GM19395 (cell line): ENCODE data around the gene FOXN3.
"Not testable (repeated sequence)": the region's sequence is repeated elsewhere in the genome, so short reads cannot be mapped to it uniquely, and the experiment has no call there.

Experiments used
- ATAC-seq: cut with Tn5 transposase; IDR thresholded peaks from one replicate; pipeline ENCODE4 v1.9.1; 2021; ENCODE audit warnings: mild to moderate bottlenecking, moderate library complexity; ENCODE audit not compliant: unreplicated experiment

Gene FOXN3

DNA sequence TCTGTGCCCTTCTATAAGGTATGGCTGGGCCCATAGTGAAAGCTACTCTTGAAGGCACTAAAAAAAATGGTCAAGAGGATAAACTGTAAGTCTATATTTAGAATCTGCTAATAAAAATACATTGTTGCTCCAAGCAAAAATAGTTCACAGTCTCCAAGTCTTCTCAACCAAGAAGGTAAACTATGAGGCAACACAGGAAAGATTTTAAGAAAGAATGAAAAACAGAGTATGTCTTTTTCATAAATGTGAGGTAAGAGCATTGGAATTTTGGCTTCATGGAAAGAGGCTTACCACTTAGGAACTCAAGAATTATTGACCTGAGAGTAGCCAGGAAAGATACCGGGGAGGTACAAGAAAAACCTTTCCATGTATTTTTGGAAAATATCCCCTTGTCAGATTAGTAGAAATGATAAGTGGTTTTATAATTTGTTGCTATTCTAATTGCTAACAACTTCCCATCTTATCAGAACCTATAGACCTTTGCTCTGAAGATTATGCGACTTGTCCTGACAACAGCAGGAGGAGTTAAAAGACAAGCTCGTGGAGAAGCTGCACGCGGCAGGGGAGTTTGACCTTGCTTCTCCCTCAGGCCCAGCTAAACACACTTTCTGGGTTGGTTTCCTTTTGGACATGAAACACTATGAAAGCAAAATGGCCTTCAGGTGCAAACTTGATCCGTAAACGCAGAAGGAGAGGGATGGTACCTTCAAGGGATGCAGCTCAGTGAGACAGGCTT is 238.1 kb downstream of the FOXN3 start:
- ATAC-seq: no peak

DNA sequence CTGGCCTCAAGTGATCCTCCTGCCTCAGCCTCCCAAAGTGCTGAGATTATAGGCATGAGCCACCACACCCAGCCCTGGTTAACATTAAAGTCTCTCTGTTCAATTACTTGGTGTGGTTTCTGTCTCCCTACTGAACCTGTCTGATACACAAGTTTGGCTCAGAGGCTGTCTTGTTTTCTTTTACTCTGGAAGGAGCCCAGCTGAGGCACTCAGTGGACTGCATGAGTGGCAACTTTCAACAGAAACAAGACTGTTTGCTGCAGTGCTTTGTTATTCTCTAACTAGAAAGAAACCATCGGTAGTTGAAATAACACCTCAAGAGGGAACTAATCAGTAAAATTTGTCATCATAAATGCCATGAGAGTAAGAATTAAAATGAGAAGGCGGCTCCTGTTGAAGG is 238.7 kb downstream of the FOXN3 start:
- no peak for ATAC-seq

DNA sequence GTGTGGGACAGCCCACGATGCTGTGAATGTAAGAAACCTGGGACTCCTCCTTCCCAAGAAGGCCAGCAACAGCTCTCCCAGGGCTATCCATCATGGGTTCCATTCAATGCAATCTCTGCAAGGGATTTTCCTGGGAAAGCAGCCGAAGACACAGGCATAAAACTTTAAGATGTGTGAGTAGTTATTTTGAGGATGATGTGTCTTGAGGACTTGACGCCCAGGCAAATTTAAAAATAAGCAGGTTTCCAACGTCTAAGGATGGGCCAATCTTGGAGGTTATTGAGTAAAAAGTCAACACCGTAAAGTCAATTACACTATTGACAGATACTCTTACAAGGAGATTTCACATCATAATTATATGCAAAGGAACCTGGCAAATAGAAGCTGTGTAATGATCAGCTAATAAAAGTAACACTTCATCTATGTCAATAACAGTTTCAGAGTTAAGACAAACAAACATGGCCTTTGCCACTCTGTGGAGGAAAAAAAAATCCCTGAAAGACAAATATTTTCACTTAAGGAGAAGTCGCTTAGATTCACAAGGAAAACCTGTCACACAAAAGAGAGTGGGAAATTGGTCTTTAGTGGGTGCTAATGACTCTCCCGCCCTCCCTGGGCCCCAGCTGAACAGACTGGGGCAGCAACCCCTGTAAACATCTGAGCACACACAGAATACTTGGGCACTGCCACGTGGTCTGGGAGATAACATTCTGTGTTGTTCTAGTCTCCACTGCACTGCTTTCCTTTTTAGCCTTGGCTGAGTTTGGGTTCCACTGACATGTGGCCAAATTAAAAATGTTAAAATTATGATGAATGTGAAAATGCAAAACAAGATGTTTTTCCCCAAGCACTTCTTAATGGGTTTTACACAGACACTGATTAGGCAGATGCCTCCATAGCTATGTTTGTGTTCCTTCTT is 240.9 kb downstream of the FOXN3 start:
- ATAC-seq: no peak

GRCh38 chr14:89171628-89172027 is 245.4 kb downstream of the FOXN3 start:
- no peak for ATAC-seq

DNA sequence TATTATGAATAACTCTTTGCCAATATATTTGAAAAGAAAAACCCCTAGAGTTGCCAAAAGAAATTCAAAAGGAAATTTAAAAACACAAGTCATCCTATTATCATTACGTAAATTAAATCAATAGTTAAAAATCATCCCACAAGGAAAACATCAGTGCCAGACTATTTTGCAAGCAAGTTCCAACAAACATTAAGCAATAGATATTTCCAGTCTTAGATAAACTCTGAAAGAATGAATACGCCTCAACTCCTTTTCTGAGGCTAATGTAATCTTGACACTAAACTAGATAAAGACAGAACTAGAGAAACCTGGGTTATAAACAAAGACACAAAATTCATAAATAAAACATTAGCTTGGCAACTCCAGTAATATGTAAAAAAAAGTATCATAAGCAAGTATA is 245.9 kb downstream of the FOXN3 start:
- ATAC-seq: no peak

DNA sequence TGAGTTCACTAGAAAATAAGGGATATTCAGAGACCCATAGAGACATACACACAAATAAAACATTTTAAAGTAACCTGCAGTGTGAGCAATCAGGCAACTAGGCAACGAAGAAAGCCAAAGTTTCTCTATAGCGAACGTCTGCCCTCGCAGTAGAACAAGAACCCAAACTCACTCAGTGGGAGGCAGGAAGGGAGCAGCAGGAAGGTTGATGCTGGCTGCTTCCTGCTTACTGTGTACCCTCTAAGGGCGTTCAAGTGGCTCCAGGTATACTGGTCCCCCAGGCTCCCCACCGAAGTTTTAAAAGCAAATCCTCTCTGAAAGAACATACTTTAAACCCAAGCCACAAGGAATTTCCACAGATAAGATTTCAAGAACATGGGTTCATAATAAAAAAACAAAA is 249.3 kb downstream of the FOXN3 start:
- no peak for ATAC-seq

DNA sequence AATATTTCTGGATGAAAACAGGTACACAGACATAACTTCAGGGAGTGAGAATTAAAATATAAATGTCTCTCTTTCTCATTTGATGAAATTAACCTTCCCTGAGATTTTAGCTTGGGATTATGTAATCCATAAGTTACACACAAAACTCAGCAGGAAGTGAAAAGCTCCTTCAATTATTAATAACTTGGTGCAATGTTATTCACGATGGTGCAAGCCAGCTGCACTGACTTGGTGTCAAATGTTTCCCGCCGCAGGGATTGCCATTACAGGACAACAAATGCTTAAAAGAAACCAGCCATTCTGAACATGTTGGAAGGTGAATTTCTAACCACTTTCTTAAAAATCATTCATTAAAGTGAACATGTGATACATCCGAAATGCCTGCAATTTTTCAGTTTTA is 250.4 kb downstream of the FOXN3 start:
- ATAC-seq: no peak

GRCh38 chr14:89165189-89166181 is 251.5 kb downstream of the FOXN3 start:
- ATAC-seq: peak; percentile 81

DNA sequence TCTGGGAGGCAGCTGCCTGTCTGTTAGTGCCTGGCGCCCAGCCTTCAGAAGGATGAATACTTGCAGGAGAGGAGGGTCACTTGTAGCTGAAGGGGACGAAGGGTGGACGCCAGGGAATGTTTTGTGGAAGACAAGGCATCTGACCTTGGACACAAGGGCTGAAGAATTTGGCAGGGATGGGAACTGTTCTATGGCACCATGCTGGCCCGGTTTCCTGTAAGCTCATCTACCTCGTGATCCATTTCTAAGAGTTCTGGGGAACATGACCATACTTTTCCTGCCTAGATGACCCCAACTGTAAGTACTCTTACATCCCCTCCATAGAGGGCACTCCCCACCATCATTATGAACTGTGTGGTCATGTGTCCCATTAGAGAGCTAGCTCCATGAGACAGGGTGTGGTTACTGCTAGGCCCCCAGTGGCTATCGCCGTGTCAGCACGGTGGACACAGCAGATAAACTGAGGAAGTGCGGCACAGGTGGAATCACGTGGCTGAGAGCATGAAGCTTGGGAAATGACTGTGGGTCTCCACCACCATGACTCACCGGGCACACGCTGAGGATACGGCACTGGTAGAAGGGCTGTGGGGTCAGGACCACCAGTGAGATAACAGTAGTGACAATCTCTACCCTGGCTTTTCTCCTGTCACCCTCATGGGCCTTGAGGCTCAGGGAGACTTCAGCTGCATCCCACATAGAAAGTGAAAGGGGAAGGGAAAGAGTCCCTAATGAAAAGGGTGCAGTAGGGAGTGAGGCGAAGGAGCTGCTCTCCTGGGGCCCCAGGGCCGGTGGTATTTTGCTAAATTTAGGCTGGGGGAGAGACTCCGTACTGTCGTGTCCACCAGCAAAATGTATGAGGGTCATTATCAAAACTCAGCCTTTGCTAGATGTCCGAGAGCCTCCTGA is 252.6 kb downstream of the FOXN3 start:
- peak; percentile 37 for ATAC-seq

- ATAC-seq: no peak
These were observed 253.9 kb downstream of the FOXN3 start for GRCh38 chr14:89163031-89163636.

DNA sequence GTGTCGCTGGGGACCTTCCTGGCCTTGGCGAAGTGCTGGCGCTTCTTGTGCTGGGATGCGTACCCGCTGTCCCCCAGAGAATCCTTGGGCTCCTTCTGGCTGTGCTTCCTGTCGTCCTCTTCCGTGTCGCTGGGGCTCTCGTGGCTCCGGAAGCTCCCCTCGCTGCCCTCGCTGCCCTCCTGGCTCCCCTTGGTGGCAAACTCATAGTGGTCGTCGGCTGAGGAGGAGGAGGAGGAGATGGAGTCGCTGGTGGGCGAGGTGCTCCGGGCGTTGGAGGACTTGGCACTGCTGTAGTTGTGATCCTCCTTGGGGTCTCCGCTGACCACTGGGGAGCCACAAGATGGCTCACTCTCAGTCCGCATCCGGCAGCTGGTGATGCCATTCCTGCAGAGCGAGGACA is 254.4 kb downstream of the FOXN3 start:
- no peak for ATAC-seq

GRCh38 chr14:89160437-89160836 is 256.6 kb downstream of the FOXN3 start:
- no peak for ATAC-seq

DNA sequence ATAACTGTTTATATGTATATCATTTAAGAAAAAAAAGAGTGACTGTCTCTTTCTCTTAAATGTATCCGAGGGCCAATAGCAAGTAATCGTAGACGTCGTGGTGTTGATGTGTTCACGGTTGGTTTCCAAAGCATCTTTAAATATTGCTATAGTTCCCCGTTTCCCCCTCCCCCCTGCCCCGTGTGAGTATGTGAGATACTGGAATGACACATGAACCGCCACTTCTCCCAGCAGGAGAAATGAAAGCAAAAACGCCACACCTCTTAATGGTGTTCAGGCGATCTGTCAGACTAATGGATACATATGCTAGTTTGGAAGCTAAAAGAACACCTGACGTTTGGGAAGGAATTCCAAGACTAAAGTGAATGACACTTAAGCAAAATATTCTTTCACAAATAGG is 258.3 kb downstream of the FOXN3 start:
- ATAC-seq: no peak

- not testable (repeated sequence) for ATAC-seq
These were observed 258.9 kb downstream of the FOXN3 start for GRCh38 chr14:89158104-89158503.

DNA sequence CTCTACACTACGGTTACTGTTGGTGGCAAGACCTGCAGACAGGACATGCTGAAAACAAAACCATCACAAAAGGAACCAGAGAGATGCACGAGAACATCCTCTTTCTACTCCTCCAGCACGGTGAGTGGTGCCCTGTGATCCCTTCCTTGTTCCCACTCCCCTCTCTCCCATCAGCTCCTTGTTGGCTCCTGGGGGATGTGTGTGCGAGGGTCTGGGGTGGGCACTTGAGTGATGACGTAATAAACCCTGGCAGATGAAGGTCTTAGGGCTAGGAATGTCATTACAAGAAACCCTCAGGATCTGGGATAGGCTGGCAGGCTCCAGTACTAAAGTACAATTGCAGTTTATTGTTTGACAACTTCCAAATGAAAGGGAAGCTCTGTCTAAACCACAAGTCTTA is 261.5 kb downstream of the FOXN3 start:
- ATAC-seq: no peak

DNA sequence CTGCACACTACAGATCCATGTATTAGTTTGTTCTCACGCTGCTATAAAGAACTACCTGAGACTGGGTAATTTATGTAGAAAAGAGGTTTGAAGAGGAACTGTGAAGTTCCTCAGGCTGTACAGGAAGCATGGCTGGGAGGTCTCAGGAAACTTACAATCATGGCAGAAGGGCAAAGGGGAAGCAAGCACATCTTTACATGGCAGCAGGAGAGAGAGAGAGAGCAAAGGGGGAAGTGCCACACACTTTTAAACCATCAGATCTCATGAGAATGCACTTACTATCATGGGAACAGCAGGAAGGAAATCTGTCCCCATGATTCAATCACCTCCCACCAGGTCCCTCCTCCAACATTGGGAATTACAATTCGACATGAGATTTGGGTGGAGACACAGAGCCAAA is 265.3 kb downstream of the FOXN3 start:
- not testable (repeated sequence) for ATAC-seq

GRCh38 chr14:89146274-89146673 is 270.8 kb downstream of the FOXN3 start:
- no peak for ATAC-seq

DNA sequence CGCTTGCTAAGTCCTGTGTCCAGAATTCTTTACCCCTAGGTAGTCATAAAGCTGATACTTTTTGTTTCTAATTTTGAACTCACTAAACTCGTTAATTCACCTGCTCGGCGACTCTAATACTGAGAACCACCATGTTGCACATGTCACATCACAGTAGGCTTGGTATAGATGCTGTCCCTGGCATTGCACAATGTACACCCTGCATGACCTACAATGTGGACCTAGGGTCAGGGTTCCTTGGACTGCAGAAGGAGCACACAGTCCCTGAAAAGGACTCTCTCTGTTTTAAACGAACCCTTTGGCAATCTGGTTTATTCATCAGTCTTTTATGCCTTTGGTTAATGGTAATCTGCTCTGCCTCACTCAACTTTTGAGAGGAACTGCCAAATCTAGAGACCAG is 272.4 kb downstream of the FOXN3 start:
- no peak for ATAC-seq

DNA sequence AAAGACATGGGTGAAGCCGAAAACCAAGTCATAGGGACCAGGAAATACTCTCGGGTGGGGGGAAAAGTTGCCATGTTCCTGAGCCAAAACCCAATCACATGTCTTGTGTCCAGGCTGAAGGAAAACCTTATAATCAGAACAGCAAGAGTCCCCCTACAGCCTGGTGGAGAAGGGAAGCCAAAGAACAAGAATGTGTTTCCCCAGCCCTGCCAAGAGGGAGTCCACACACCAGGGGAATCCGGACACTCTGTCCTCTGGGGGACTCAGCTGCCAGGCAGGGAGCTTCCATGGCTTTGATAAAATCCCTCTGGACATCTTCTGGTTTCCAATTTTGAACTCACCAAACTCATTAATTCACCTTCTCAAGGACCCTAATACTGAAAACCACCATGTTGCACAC is 273.0 kb downstream of the FOXN3 start:
- ATAC-seq: no peak

DNA sequence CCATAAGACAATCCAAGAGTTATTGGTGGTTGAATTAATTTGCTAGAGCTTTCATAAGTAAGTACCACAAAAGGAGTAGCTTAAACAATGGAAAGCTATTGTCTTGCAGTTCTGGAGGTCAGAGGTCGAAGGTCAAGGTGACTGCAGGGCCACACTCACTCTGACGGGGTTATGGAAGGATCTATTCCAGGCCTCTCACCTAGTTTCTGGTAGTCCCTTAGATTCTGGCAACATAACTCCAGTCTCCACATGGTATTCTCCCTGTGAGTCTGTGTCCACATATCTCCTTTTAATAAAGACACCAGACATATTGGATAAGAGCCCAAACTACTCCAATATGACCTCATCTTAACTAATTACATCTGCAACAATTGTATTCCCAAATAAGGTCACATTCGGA is 273.4 kb downstream of the FOXN3 start:
- ATAC-seq: no peak
